GM18498 (cell line): ENCODE results near the gene STK32B.

ENCODE experiments used
- ATAC-seq: cut with Tn5 transposase; IDR thresholded peaks from one replicate; pipeline ENCODE4 v1.9.1; 2021; ENCODE audit warnings: mild to moderate bottlenecking, moderate library complexity; ENCODE audit not compliant: unreplicated experiment

The STK32B gene

DNA sequence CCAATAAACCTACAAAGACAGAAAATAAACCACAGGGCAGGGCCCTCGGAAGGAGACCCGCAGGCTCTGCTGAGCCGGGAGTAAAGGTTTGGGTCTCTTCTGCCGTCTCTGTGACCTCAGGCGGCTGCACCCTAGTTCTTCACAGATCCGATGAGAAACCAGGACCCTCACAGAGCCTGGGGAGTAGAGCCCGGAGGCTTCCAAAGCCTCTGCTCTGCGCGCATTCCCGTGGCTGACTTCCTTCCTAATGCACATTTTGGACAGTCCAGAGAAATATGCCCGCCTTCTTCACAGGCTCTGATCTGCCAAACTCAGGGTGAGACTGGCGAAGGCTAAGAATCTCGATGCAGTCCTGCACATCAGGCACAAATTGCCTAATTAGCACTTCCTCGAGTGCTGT lies 411.6 kb downstream of the STK32B start:
- no peak for ATAC-seq

DNA sequence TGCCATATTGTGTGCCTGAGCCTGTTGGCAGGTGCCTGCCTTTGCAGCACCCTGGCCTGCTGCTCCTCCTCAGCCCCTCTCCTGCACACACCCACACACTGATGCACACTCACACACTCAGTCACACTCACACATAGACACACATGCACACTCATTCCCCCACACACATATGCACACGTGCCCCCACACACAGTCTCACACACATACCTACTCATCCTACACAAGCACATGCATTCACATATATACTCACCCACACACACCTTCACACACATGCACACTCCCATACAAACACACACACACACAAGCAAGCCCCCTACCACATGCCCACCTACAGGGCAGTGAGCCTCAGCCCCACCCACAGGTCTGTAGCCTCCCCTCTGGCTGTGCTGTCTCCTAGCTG lies 412.1 kb downstream of the STK32B start:
- ATAC-seq: no peak

DNA sequence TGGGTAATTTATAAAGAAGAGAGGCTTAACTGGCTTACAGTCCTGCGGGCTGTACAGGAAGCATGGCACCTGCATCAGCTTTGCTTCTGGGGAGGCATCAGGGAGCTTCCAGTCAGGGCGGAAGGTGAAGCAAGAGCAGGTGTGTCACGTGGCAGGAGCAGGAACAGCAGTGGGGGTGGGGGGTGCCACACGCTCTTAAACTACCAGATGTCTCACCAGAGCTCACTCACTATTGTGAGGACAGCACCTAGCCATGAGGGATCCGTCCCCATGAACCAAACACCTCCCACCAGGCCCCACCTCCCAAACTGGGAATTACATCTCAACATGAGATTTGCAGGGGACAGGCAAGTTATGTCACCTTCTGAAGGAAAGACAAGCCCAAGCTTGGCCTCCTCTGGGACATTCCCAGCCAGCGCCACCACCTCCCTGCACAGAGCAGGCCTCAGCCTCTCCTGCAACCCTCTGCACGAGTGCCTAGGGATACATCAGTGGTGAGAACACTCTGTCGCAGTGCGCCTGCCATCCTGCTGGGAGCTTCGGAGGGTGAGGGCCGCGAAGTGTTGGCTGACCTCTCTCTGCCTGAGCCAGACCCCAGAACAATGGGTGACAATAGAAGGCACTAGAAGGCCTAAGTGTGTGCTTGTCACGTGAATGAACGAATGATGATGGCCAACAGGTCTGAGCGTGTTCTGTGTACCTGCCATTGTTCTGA lies 412.8 kb downstream of the STK32B start:
- no peak for ATAC-seq

DNA sequence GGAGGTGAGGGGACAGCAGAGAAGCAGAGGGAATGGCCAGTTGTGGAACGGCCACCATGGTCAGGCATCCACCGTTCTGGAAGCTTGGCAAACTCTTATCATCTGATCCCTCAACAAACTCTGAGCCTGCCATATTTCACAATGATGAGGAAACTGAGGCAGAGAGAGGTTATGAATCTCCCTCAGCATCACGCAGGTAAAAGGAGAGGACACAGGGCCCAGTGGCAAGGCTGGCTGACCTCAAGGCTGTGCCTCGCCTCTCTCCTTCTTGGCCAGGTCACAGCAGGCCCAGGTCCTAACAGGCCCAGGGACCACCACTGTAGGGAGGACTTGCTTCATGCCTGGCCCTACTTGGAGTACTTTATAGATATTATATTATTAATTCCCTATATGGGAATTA lies 414.2 kb downstream of the STK32B start:
- no peak for ATAC-seq

DNA sequence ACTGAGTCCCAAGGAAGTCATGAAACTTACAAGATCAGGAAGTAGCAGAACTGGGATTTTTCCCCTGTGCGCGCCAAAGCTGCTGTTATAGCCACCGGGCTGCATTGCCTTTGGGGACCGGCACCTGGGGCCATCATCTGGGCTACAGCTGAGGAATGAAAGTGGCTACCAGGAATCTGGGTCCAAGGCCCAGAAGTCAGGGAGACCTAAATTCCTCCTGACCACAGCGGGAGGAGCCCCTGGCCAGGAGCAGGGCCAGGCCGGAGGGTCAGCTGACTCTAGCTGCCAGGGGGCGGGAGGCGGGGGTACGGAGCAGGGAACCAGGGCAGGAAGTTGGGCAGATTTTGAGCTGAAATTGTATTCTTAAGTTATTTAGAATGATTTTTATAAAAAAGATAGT lies 414.7 kb downstream of the STK32B start:
- no peak for ATAC-seq

DNA sequence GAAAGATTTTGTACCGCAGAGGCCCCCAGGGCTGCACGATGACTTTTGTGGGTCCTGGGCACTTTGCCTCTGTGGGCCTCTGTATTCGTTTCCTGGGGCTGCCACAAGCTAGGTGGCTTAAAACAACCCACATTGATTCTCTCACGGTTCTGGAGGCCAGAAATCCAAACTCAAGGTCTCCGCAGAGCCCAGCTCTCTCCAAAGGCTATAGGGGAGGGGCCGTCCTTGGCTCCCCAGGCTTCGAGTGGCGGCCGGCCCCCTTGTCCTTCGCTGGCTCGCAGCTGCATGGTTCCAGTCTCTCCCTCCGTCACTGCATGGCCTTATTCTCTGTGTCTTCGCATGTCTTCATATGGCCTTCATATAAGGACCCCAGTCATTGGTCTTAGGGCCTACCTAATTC lies 415.8 kb downstream of the STK32B start:
- no peak for ATAC-seq

DNA sequence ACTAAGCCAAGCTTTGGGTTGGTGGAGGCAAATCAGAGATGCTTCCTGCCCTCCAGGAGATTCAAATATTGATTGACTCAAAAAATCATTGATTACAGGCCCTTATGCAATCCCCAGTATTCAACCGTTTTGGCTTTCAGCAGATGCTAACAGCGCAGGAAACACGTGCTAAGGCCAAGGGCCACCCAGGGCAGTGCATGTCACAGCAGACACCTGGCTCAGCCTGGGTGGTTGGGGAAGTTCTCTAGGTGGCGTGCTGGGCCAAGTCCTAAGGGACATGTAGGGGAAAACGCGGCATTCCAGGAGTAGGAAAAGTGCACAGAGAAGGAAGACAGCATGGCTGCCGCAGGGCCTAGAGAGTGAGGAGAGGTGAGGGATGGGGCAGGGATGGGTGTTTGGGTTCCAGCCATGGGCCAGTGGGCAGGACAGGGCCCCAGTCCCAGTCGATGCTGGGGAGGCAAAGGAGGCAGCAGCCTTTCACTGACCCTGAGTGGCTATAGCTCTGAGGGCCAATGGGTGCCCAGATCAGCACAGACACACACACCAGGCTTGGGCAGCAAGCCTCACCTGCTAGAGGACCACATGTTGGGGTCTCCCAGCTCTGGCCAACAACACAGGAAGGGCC lies 418.0 kb downstream of the STK32B start:
- ATAC-seq: no peak

DNA sequence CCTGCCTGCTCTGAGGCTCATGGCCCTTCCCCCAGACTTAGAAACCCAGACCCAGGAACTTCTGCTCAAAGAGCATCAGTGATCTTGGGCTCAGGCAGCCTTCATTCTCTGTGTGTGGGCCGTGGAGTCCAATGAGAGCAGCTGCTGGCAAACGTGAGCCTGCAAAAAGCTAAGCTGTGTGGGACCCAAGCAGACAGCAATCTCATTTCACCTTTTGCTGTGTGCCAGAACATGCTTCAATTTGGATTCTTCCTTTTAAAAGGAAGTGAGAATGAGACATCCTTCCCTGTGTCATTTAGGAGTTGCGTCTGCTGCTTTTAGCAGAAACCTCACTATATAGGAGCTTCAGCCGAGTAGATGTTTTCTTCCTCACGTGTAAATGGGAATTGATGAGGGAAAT lies 418.6 kb downstream of the STK32B start:
- no peak for ATAC-seq

DNA sequence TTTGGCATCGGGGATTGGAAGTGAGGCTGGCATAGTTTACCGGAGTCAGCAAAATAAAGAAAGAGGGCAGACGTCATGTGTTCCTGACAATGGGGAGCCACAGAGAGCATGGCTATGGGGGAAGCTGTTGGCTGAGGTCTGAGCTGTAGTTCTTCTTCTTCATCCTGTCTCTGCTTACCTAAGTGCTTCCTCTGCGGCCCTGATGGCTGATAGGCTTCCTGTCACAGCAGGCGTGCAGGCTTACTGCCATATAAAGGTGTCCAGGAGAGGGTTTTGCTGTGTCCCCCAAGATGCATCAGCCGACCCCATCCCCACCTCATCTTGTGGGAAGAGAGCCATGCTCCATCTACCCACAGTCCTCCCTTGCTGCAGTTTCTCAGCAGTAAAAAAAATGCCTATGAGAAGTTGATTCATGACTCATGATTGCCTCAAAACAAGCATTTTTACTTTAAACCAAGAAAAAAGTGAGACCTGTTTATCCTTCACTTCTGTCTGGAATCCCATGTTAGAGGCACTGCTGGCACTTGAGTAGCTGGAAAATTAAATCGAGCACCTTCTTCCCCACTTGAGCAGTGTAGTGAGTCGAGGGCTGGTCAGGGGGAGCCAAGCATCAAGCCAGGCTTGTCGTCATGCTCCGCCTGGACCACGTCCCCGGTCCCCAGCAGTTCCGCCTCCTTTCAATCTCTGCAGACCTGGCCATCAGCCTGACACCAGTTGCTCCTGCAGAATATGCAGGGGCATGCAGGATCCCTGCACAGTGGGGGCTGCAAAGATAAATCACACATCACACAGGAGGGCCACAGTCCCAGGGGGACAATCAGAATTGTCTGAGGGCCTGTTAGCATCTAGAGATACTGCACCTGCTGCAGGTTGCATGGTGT lies 419.3 kb downstream of the STK32B start:
- ATAC-seq: no peak

DNA sequence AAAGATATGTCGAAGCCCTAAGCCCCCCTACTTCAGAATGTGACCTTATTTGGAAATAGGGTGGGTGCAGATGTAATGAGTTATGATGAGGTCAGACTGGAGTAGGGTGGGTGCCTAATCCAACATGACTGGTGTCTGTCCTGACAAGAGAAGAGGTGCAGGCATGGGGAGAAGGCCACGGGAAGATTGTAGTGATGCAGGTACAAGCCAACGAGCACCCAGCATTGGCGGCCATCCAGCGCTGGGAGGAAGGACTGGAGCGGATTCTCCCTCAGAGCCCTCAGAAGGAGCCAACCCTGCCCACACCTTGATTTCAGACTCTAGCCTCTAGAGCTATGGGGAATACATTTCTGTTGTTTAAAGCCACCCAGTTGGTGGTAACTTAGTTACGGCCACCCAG lies 419.9 kb downstream of the STK32B start:
- ATAC-seq: no peak

DNA sequence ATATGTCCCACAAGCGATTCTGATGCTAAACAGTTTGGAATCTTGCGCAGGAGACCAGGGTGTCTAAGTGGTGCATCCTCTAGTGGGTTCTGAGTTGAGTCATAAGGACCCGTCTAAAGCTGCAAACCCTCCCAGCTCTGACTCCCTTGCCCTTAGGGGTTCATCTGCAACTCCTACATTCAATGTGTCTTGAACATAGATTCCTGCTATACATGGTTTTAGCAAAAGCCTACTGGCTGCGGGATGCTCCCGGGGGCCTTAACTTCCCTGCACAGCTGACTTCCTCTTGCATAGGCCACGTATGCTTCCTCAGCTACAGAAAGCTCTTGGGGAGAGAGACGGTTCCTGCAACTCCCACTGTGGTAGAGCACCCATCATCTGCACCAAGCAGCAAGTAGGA lies 420.4 kb downstream of the STK32B start:
- no peak for ATAC-seq

DNA sequence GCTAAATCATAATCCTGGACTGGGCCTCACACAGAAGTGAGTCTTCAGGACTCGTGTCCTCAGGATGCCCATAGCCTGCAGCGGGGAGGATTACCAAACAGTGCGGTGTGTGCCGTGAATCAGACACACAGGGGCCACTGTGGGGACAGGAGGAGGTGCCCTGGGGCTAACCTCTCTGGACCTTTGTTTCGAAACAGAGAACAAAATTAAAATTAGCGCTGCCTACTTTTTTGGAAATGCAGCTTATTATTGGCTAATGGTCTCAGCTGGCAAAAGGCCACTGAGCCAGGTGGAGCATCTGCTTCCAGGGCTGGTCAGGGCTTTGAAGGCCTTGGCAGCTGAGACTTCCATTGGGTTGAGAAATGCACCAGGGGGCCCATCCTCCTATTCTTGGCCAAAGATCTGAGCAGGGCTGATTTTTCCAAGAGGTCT lies 420.9 kb downstream of the STK32B start:
- ATAC-seq: no peak

DNA sequence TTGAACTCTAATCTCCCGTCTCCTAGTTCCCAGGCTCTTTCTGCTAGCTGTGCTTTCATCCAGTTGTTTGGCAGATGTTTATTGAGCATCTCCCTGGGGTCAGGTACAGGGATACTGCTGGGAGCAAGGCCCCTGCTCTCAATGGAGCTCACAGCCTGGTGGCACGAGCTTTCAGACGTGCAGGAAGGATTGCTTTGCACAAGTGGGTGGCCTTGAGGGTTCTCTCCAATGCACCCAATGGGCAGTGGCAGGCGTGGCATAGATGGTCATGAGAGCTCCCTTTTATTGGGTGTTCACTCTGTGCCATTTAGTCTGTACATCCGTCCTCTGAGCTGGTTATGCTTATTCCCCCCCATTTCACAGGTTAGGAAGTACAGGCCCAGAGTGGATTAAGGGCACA lies 421.8 kb downstream of the STK32B start:
- no peak for ATAC-seq

DNA sequence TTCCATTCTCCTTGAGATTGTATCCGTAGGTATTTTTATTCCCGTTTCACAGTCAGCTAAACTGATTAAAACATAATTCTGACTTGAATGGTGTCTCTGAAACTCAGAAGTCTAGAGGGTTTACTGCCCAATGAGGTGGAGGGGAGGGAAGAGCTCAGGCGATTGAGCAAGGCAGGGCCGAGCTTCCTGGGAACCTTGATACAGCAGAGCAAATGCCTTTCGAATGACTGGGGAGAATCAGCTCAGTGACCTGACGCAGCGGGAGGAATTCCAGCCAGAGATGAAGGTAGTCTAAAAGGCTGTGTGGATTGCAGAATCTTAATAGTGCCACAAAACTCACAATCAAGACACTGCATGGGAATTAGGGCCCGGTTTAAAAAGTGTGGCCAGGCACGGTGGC lies 423.5 kb downstream of the STK32B start:
- no peak for ATAC-seq

DNA sequence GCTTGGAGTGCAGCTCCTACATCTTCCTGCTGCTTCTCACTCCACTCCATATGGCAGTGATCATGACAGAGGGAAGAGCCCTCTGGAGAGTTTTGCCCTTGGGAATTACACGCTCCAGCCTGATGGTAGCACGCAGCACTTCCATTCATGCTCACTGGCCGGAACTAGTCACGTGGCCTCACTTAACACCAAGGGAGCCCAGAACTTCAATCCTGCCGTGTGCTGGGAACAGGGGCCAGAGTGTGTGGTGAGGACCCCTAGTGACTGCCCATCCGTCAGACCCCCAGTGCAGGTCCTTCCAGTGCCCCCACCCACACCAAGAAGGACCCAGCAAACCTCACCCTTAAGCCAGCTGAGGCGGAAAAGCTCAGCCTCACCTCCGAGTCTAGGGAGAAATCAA lies 426.3 kb downstream of the STK32B start:
- no peak for ATAC-seq

DNA sequence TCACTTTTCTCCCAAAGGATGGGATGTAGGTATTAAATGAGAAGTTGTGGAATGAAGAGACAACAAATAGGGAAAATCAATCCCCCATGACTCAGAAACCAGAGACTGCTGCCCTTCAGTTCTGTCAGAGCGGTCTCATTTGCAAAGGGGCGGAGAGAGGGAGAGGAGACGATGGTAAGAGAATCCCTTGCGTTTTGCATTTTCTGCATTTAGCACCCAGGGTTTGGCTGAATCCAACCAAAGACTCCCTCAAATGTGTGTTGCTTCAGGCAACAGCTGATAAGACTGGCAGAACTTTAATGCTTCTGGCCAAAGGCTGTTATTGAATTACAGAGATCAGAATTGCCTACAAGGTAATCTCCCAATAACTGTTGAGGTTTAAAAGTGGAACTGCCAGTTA lies 426.9 kb downstream of the STK32B start:
- ATAC-seq: no peak

DNA sequence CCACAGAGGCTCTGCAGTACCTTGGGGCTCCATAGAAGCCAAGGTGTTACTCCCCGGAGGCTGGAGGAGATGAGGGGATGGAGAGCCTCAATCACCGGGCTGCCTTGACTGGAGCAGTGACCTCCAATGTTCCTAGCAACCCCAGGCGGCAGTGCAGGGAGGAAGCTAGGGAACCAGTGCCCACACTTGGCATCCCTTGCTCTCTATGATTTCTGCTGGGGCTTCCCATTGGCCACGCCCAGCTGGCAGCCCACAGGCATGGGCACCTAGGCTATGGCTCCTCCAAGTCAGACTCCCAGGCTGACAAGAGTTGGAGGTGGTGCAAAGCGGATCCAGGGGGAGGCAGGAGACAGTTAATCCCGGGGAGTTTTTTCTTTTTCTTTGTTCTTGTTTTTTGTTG lies 427.4 kb downstream of the STK32B start:
- ATAC-seq: no peak

DNA sequence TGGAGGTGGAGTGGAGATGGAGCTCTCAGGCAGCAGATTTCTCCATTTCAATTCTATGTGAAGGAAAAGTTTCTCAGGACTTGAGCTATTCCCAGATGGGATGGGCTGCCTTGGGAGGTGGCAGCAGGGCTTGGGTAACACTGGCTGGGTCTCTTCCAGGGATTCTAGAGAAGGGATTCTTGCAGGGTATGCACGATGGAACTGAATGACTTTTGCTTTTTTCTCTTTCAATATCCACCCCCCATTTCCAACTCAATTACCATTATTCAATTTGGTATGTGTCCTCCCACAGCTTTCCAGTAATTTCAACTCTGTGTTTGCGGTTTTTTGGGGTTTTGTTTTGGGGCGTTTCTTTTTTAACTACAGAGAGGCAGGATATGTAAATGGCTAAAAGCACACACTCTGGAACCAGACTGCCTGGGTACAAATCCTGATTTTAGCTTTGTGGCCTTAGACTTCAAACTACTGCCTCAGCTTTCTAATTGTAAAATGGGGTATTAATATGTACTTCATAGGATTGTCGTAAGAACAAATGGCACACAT lies 428.3 kb downstream of the STK32B start:
- no peak for ATAC-seq

DNA sequence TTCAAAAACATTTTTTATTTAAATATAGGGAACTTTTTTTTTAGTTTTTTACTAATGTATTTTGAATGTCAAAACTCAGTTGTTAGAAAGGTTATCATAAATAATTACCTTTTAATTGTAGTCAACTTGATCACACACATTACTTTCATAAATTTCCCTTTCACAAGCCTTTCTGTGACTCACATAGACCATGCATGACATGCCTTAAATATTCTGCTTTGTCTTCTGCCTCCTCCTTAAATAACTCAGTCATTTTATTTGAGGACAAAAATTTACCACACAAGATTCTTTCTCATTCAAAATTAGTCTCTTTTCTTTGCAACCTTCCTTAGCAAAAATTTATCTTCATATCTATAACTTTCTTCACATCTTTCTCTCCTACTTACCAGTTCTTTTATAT lies 437.1 kb downstream of the STK32B start:
- no peak for ATAC-seq

DNA sequence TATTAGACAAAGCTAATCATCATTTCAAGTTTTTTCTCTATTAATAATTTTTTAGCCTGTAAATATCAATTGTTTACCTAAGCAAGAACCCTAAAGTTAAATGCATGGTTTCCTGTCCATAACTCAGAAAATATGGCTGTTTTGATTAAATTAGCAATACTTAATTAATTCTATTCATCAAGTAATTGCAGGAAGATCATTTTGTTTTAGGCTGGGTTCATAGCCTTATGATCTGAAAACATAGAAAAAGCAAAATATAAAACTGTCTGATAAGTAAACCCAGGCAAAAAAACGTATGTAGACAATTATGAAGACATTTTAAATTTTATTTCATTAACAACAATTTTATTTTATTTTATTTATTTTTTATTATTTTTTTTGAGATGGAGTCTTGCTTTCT lies 438.0 kb downstream of the STK32B start:
- ATAC-seq: no peak

DNA sequence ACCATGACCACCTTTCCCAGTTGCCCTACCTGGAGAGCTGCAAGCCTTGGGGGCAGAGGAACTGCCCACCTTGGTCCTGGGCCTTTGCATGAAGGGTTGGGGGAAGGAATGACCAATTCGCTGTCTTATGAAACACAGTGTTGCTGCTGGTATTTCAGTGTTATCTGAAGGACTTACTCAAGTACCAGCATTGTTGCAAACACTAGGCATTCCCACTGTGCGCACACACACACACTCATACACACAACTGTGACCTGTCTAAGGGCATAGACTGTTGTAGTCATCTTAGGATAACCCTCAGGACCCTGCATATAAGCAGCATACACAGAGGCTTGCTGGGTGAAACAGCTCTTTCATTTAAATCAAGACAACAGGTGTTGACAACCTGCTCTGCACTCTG lies 446.2 kb downstream of the STK32B start:
- no peak for ATAC-seq

DNA sequence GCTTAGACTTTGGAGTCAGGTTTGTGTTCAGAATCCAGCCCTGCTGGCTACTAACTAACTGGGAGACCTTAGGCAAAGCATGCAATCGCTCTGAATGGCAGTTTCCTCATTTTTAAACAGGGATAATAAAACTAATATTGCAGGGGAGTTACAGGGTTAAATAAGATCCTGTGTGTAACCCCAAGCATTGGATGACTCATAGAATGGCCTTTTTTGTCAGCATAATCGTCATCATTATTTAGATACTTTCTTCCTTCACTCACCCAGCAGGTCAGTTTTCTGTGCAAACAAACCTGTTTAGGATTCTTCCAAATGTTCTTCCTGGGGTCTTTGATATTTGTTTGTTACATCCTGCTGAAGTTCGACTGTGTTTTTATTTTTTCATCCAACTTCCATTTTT lies 448.9 kb downstream of the STK32B start:
- ATAC-seq: no peak
